Gastrocnemius medialis (tissue), 4 donors: ENCODE results near the gene DPYSL5.

ENCODE experiments used
- CTCF ChIP-seq, 5 experiments: fragments of 450-650 bp in 3 of 5; fragments of 200-600 bp in 2 of 5; sonication (generic) in 2 of 5; IDR thresholded peaks in 4 of 5; conservative IDR thresholded peaks in 1 of 5; 1 replicate in 4 of 5; 2 replicates in 1 of 5; pipeline ENCODE4 v1.5.1; 2016 to 2019; ENCODE audit warnings: antibody characterized with exemption in 5 of 5, mild to moderate bottlenecking in 3 of 5, moderate library complexity in 3 of 5
- POLR2A ChIP-seq, 2 donors: fragments of 450-650 bp; IDR thresholded peaks; one replicate each; pipeline ENCODE4 v1.6.1; 2017; ENCODE audit warnings: antibody characterized with exemption in 2 of 2, mild to moderate bottlenecking in 2 of 2, moderate library complexity in 2 of 2

GRCh38 chr2:26991717-26992116 is 143.8 kb downstream of the DPYSL5 start:
- TF ChIP-seq CTCF (IDR thresholded peaks at IDR 0.05 in 4 of 5, conservative IDR thresholded peaks at IDR 0.05 in 1 of 5) (no peak), POLR2A (IDR thresholded peaks at IDR 0.05) (no peak)
